HL-60 (cell line): ENCODE measurements around the gene CACFD1.

Experiments
- DNase-seq, 2 experiments: peaks; one replicate each; pipeline ENCODE4 v3.0.0-alpha.2; 2010 to 2020; ENCODE audit warnings: low read depth in 1 of 2, low spot score in 1 of 2
- H3K27ac ChIP-seq: fragments of 250-450 bp; sonication (Bioruptor Pico); replicated peaks from 2 replicates; pipeline ENCODE4 v1.5.1; 2020; ENCODE audit warnings: mild to moderate bottlenecking, moderate library complexity
- H3K27me3 ChIP-seq: fragments of 250-450 bp; sonication (Bioruptor Pico); 2 replicates; pipeline ENCODE4 v1.5.1; 2021; ENCODE audit warnings: mild to moderate bottlenecking, moderate library complexity; ENCODE audit not compliant: insufficient read depth, poor library complexity, severe bottlenecking
- H3K4me3 ChIP-seq: replicated peaks from 2 replicates; pipeline ENCODE4 v1.5.1; 2011; ENCODE audit warnings: mild to moderate bottlenecking, control low read depth, low read length; ENCODE audit not compliant: insufficient read depth
- CTCF ChIP-seq: IDR thresholded peaks from one replicate; pipeline ENCODE4 v1.5.1; 2011; ENCODE audit warnings: low read length, control low read depth, inconsistent platforms; ENCODE audit not compliant: insufficient read depth
- GABPA ChIP-seq: IDR thresholded peaks from 2 replicates; pipeline ENCODE4 v1.6.1; 2012; ENCODE audit warnings: low read depth
- POLR2AphosphoS5 ChIP-seq: IDR thresholded peaks from 2 replicates; pipeline ENCODE4 v1.6.1; 2012; ENCODE audit warnings: low read depth
- REST ChIP-seq: IDR thresholded peaks from 2 replicates; pipeline ENCODE4 v1.6.1; 2012; ENCODE audit warnings: low read depth; ENCODE audit not compliant: insufficient replicate concordance
- SPI1 ChIP-seq: IDR thresholded peaks from 2 replicates; pipeline ENCODE4 v1.6.1; 2012; ENCODE audit warnings: low read depth, mild to moderate bottlenecking, borderline replicate concordance

Gene CACFD1

GRCh38 chr9:133506653-133507038, 46.9 kb downstream of the CACFD1 start:
- DNase-seq = no peak
- Histone ChIP-seq H3K27ac (no peak overlapping the region), H3K27me3 (peaks cover 13% of the 10 kb centered on the region)

GRCh38 chr9:133507246-133507965, 47.6 kb downstream of the CACFD1 start:
- DNase-seq = no peak
- Histone ChIP-seq H3K4me3 (no peak overlapping the region), H3K27ac (no peak overlapping the region), H3K27me3 (peaks cover 13% of the 10 kb centered on the region)
- TF ChIP-seq CTCF (no peak), GABPA (no peak), POLR2AphosphoS5 (no peak), SPI1 (no peak), REST (no peak)

More at GRCh38 chr9:133506653-133507038, 46.9 kb downstream of the CACFD1 start:
- H3K4me3 ChIP-seq = no peak overlapping the region
- no peak for TF ChIP-seq SPI1
- TF ChIP-seq CTCF = no peak
- TF ChIP-seq REST = no peak
- TF ChIP-seq GABPA = no peak
- TF ChIP-seq POLR2AphosphoS5 = no peak

- DNase-seq = no peak
- no peak overlapping the region for H3K27ac ChIP-seq
- H3K4me3 ChIP-seq = no peak overlapping the region
- peaks cover 13% of the 10 kb centered on the region for H3K27me3 ChIP-seq
- TF ChIP-seq REST (no peak), GABPA (no peak), POLR2AphosphoS5 (no peak), CTCF (no peak), SPI1 (no peak)
Observed at GRCh38 chr9:133508046-133508445, 48.3 kb downstream of the CACFD1 start.
